MM.1S (cell line): ENCODE results near the gene ATMIN.

Source experiments
- DNase-seq: peaks from one replicate; pipeline ENCODE4 v3.0.0-alpha.2; 2015
- H2AFZ ChIP-seq: fragments of 300-600 bp; sonication (generic); 2 replicates; pipeline ENCODE4 v1.6.0; 2016; ENCODE audit warnings: antibody characterized with exemption, low read length
- H3F3A ChIP-seq: fragments of 300-600 bp; sonication (generic); 2 replicates; pipeline ENCODE4 v1.6.1; 2016; ENCODE audit warnings: mild to moderate bottlenecking, antibody characterized with exemption, low read length, moderate library complexity, mixed read lengths; ENCODE audit not compliant: insufficient read depth
- H3K27ac ChIP-seq: fragments of 300-600 bp; sonication (generic); 2 replicates; pipeline ENCODE4 v1.5.1; 2016; ENCODE audit warnings: mild to moderate bottlenecking, low read length
- H3K27me3 ChIP-seq: fragments of 300-600 bp; sonication (generic); replicated peaks from 2 replicates; pipeline ENCODE4 v1.6.0; 2016; ENCODE audit warnings: low read length; ENCODE audit not compliant: insufficient read depth
- H3K36me3 ChIP-seq: fragments of 300-600 bp; sonication (generic); replicated peaks from 2 replicates; pipeline ENCODE4 v1.6.1; 2016; ENCODE audit warnings: mild to moderate bottlenecking, low read length, mixed read lengths; ENCODE audit not compliant: insufficient read depth
- H3K4me1 ChIP-seq: fragments of 300-600 bp; sonication (generic); 2 replicates; pipeline ENCODE4 v1.6.1; 2016; ENCODE audit warnings: low read length, mixed read lengths
- H3K4me2 ChIP-seq: fragments of 300-600 bp; sonication (generic); 2 replicates; pipeline ENCODE4 v1.6.0; 2016; ENCODE audit warnings: low read depth, low read length
- H3K4me3 ChIP-seq: fragments of 300-600 bp; sonication (generic); 2 replicates; pipeline ENCODE4 v1.5.1; 2016; ENCODE audit warnings: low read length, mixed read lengths
- H3K79me2 ChIP-seq: fragments of 300-600 bp; sonication (generic); 2 replicates; pipeline ENCODE4 v1.6.1; 2016; ENCODE audit warnings: mixed run types, low read length, mixed read lengths
- H3K9ac ChIP-seq: fragments of 300-600 bp; sonication (generic); 2 replicates; pipeline ENCODE4 v1.6.1; 2016; ENCODE audit warnings: low read length, mixed read lengths
- H3K9me2 ChIP-seq: fragments of 300-600 bp; sonication (generic); replicated peaks from 2 replicates; pipeline ENCODE4 v1.6.1; 2016; ENCODE audit warnings: mild to moderate bottlenecking, low read length, mixed read lengths; ENCODE audit not compliant: insufficient read depth
- H3K9me3 ChIP-seq: fragments of 300-600 bp; sonication (generic); replicated peaks from 2 replicates; pipeline ENCODE4 v1.6.1; 2016; ENCODE audit warnings: mild to moderate bottlenecking, low read length, mixed read lengths; ENCODE audit not compliant: insufficient read depth
- H4K20me1 ChIP-seq: fragments of 300-600 bp; sonication (generic); 2 replicates; pipeline ENCODE4 v1.6.1; 2016; ENCODE audit warnings: mild to moderate bottlenecking, low read length, moderate library complexity, mixed read lengths; ENCODE audit not compliant: insufficient read depth
- CTCF ChIP-seq: fragments of 300-600 bp; sonication (generic); IDR thresholded peaks from 2 replicates; pipeline ENCODE4 v1.5.1; 2016; ENCODE audit warnings: antibody characterized with exemption, low read length, mixed read lengths
- EZH2 ChIP-seq: fragments of 300-600 bp; sonication (generic); optimal IDR thresholded peaks from 2 replicates; pipeline ENCODE3; 2017; ENCODE audit warnings: low read depth, mild to moderate bottlenecking, antibody characterized with exemption, low read length, mixed read lengths
- EZH2phosphoT487 ChIP-seq: fragments of 300-600 bp; sonication (generic); IDR thresholded peaks from 2 replicates; pipeline ENCODE4 v1.6.1; 2018; ENCODE audit warnings: antibody characterized with exemption, low read length

ATMIN gene

DNA sequence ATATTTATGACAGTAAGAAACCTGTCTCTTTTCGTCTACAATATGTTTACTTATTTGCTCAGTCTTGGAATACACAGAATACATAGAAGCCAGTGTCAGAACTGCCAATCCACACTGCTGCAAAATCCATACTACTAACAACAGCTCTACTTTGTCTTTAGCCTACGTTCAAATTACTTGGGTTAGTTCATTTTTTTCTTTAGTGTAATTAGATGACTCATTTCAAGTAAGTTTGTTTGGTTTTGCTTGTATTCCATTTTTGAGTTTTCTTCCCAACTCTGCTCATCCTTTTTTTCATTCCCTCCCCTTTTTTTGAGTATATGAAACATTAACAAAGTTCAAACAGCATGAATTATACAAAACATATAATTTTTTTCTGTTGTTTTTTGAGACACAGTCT, 45.8 kb upstream of the ATMIN start:
- no peak for DNase-seq
- H3K4me1 ChIP-seq: no peaks in the 10 kb centered on the region
- H2AFZ ChIP-seq: no peak overlapping the region
- H3K4me2 ChIP-seq: no peak overlapping the region
- peaks cover 45% of the 10 kb centered on the region for H3K79me2 ChIP-seq
- no peak overlapping the region for H3K4me3 ChIP-seq
- no peaks in the 10 kb centered on the region for H3K9me2 ChIP-seq
- no peak overlapping the region for H3K27ac ChIP-seq
- no peaks in the 10 kb centered on the region for H3K9me3 ChIP-seq
- no peak overlapping the region for H3K9ac ChIP-seq
- no peak for TF ChIP-seq EZH2phosphoT487
- TF ChIP-seq EZH2: no peak
- no peak for TF ChIP-seq CTCF
- no peaks in the 10 kb centered on the region for H4K20me1 ChIP-seq
- H3F3A ChIP-seq: no peaks in the 10 kb centered on the region
- H3K27me3 ChIP-seq: no peaks in the 10 kb centered on the region
- H3K36me3 ChIP-seq: no peaks in the 10 kb centered on the region

- no peaks in the 10 kb centered on the region for H4K20me1 ChIP-seq
- no peaks in the 10 kb centered on the region for H3K9me3 ChIP-seq
- H3K4me3 ChIP-seq: no peak overlapping the region
- H3K9ac ChIP-seq: no peak overlapping the region
- no peak overlapping the region for H3K4me2 ChIP-seq
- H3K27ac ChIP-seq: no peak overlapping the region
- DNase-seq: no peak
- H3F3A ChIP-seq: no peaks in the 10 kb centered on the region
- no peaks in the 10 kb centered on the region for H3K27me3 ChIP-seq
- peaks cover 47% of the 10 kb centered on the region for H3K79me2 ChIP-seq
- no peak for TF ChIP-seq EZH2
- TF ChIP-seq EZH2phosphoT487: no peak
- TF ChIP-seq CTCF: no peak
- H2AFZ ChIP-seq: no peak overlapping the region
- no peaks in the 10 kb centered on the region for H3K9me2 ChIP-seq
- no peaks in the 10 kb centered on the region for H3K36me3 ChIP-seq
- no peaks in the 10 kb centered on the region for H3K4me1 ChIP-seq
These were observed 45.1 kb upstream of the ATMIN start for GRCh38 chr16:80990577-80990976.

DNA sequence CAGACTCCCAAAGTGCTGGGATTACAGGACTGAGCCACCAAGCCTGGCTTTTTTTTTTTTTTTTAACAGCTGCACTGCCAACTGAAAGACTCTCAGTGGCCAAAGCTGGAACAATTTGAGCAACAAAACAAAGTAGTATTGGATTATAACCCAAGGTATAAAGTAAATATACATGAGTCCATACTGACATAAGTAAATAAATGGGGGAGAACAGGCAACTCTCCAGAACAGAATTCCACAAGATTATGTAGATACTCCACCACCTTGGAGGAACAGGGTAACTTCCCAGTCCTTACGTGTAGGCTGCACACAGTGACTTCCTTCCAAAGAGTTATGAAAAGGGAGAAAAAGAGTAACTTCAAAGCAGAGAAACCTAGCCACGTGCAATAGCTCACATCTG, 44.7 kb upstream of the ATMIN start:
- Histone ChIP-seq H2AFZ (no peak overlapping the region), H3K4me1 (no peaks in the 10 kb centered on the region), H3K4me3 (no peak overlapping the region), H3K36me3 (no peaks in the 10 kb centered on the region), H3K9me3 (no peaks in the 10 kb centered on the region), H3F3A (no peaks in the 10 kb centered on the region), H4K20me1 (no peaks in the 10 kb centered on the region), H3K4me2 (no peak overlapping the region), H3K27me3 (no peaks in the 10 kb centered on the region), H3K79me2 (peaks cover 50% of the 10 kb centered on the region), H3K9ac (no peak overlapping the region), H3K9me2 (no peaks in the 10 kb centered on the region), H3K27ac (no peak overlapping the region)
- TF ChIP-seq EZH2 (no peak), EZH2phosphoT487 (no peak), CTCF (no peak)
- no peak for DNase-seq
